Muscle of leg (tissue), 11 donors: ENCODE measurements around the gene MATK. TPM values are rescaled to one million over a fixed set of nuclear protein-coding genes. Genes with fewer than 3 reads are reported as not detected.
A peak's percentile ranks its signal among the peaks of the same experiment; 100 is the strongest.
"Not testable (repeated sequence)": the region's sequence is repeated elsewhere in the genome, so short reads cannot be mapped to it uniquely, and the experiment has no call there.

Source experiments
- DNase-seq: peaks from one replicate; pipeline ENCODE4 v3.0.0; 2013
- H3K27ac ChIP-seq: one replicate; pipeline ENCODE4 v1.5.1; 2013; ENCODE audit warnings: mild to moderate bottlenecking, low read length, control low read depth
- H3K27me3 ChIP-seq: one replicate; pipeline ENCODE4 v1.6.1; 2013; ENCODE audit warnings: low read length; ENCODE audit not compliant: control insufficient read depth, insufficient read depth
- H3K36me3 ChIP-seq: one replicate; pipeline ENCODE4 v1.6.1; 2013; ENCODE audit warnings: low read length; ENCODE audit not compliant: control insufficient read depth, insufficient read depth
- H3K4me1 ChIP-seq: one replicate; pipeline ENCODE4 v1.6.1; 2013; ENCODE audit warnings: low read length; ENCODE audit not compliant: control insufficient read depth, insufficient read depth
- H3K4me3 ChIP-seq: one replicate; pipeline ENCODE4 v1.5.1; 2013; ENCODE audit warnings: low read length, control low read depth
- H3K9me3 ChIP-seq: replicated peaks from 2 replicates; pipeline ENCODE4 v1.6.1; 2013; ENCODE audit warnings: low read depth, low read length; ENCODE audit not compliant: control insufficient read depth
- WGBS: methylation state at CpG from one replicate; pipeline ENCODE4 v1.1.5; 2013; ENCODE audit warnings: missing lambda C conversion rate; ENCODE audit not compliant: insufficient coverage; 5-methylcytosine and 5-hydroxymethylcytosine counted together
- polyA plus RNA-seq, 8 donors: library from polyadenylated mRNA; unstranded; fragments of 120-200 nt; gene quantifications; one replicate each; pipeline versions ENCODE4 v1.2.1 to v1.2.3, GENCODE V29; 2013; ENCODE audit warnings: inconsistent platforms in 1 of 8, low replicate concordance in 1 of 8; ENCODE audit not compliant: insufficient read length in 8 of 8, insufficient read depth in 1 of 8
- total RNA-seq: library from RNA; stranded (reverse); fragments of 120-200 nt; gene quantifications from one replicate; pipeline ENCODE4 v1.2.4, GENCODE V29; 2013

MATK gene
- total and polyA plus RNA-seq, 9 donors, result 0.62 to 1.9 (median 1.1) TPM

- H3K27me3 ChIP-seq, result no peaks in the 10 kb centered on the region
- no peaks in the 10 kb centered on the region for H3K9me3 ChIP-seq
- peaks cover 22% of the 10 kb centered on the region for H3K4me1 ChIP-seq
- H3K36me3 ChIP-seq, result peaks cover 34% of the 10 kb centered on the region
- peak within 1 kb of the TSS; percentile 99 for H3K27ac ChIP-seq
- 2% methylated on average over 43 of the region's 47 CpGs for WGBS
- peak; percentile 100 for DNase-seq
- H3K4me3 ChIP-seq, result peak within 1 kb of the TSS; percentile 97
Measured at GRCh38 chr19:3762501-3763459, 23.4 kb downstream of the MATK start, which contains the start of gene MRPL54. MRPL54 (plus strand) TSS chr19:3762682; CDS start chr19:3762701, 19 bp downstream.

- Histone ChIP-seq H3K9me3 (no peaks in the 10 kb centered on the region), H3K4me1 (peaks cover 22% of the 10 kb centered on the region), H3K27me3 (no peaks in the 10 kb centered on the region), H3K4me3 (no peak overlapping the region), H3K36me3 (peaks cover 29% of the 10 kb centered on the region), H3K27ac (peak overlapping the region; percentile 99)
- WGBS, result no CpG with 5 or more reads among the region's 1 CpG
- no peak for DNase-seq
Measured at GRCh38 chr19:3762130-3762473, 24.1 kb downstream of the MATK start.

- peak within 1 kb of the TSS; percentile 97 for H3K4me3 ChIP-seq
- peaks cover 24% of the 10 kb centered on the region for H3K36me3 ChIP-seq
- 1% methylated on average over 41 of the region's 45 CpGs for whole genome bisulfite sequencing
- peaks cover 22% of the 10 kb centered on the region for H3K4me1 ChIP-seq
- DNase-seq, result peak; percentile 94
- H3K9me3 ChIP-seq, result no peaks in the 10 kb centered on the region
- no peaks in the 10 kb centered on the region for H3K27me3 ChIP-seq
- H3K27ac ChIP-seq, result peak within 1 kb of the TSS; percentile 99
Measured at GRCh38 chr19:3761382-3762129, 24.6 kb downstream of the MATK start, which contains the start of gene APBA3. APBA3 (minus strand) TSS chr19:3761692; CDS start chr19:3760264, 1,428 bp downstream.

GRCh38 chr19:3760871-3761361 is 25.3 kb downstream of the MATK start:
- peak overlapping the region; percentile 97 for H3K4me3 ChIP-seq
- peaks cover 22% of the 10 kb centered on the region for H3K4me1 ChIP-seq
- no peaks in the 10 kb centered on the region for H3K27me3 ChIP-seq
- WGBS, result 0% methylated on average over 3 of the region's 7 CpGs
- H3K36me3 ChIP-seq, result peaks cover 21% of the 10 kb centered on the region
- H3K9me3 ChIP-seq, result no peaks in the 10 kb centered on the region
- H3K27ac ChIP-seq, result peak overlapping the region; percentile 77
- DNase-seq, result peak; percentile 30

- DNase-seq, result no peak
- H3K36me3 ChIP-seq, result peaks cover 23% of the 10 kb centered on the region
- no peak overlapping the region for H3K4me3 ChIP-seq
- H3K9me3 ChIP-seq, result no peaks in the 10 kb centered on the region
- H3K27me3 ChIP-seq, result no peaks in the 10 kb centered on the region
- no peak overlapping the region for H3K27ac ChIP-seq
- WGBS, result 91% methylated on average over 18 of the region's 19 CpGs
- H3K4me1 ChIP-seq, result peaks cover 22% of the 10 kb centered on the region
Measured at GRCh38 chr19:3759482-3760254, 26.5 kb downstream of the MATK start.

GRCh38 chr19:3758297-3758696 is 27.9 kb downstream of the MATK start:
- H3K9me3 ChIP-seq, H3K4me3 ChIP-seq, DNase-seq, H3K27ac ChIP-seq, H3K27me3 ChIP-seq: not testable (repeated sequence)
- peaks cover 20% of the 10 kb centered on the region for H3K4me1 ChIP-seq
- H3K36me3 ChIP-seq, result peaks cover 28% of the 10 kb centered on the region
- WGBS, result 94% methylated on average over 11 of the region's 13 CpGs

GRCh38 chr19:3757705-3758104 is 28.5 kb downstream of the MATK start:
- H3K4me3 ChIP-seq, H3K27ac ChIP-seq, H3K27me3 ChIP-seq, H3K9me3 ChIP-seq, DNase-seq: not testable (repeated sequence)
- WGBS, result 100% methylated on average over 4 of the region's 7 CpGs
- Histone ChIP-seq H3K36me3 (peaks cover 30% of the 10 kb centered on the region), H3K4me1 (peaks cover 16% of the 10 kb centered on the region)

GRCh38 chr19:3753631-3754410 is 32.4 kb downstream of the MATK start:
- 96% methylated on average over 50 of the region's 51 CpGs for WGBS
- Histone ChIP-seq H3K27ac (no peak overlapping the region), H3K4me1 (no peaks in the 10 kb centered on the region), H3K9me3 (peaks cover 2% of the 10 kb centered on the region), H3K36me3 (peaks cover 38% of the 10 kb centered on the region), H3K27me3 (no peaks in the 10 kb centered on the region), H3K4me3 (no peak overlapping the region)
- no peak for DNase-seq

- DNase-seq, result no peak
- peaks cover 2% of the 10 kb centered on the region for H3K9me3 ChIP-seq
- no peaks in the 10 kb centered on the region for H3K4me1 ChIP-seq
- H3K27ac ChIP-seq, result no peak overlapping the region
- no peaks in the 10 kb centered on the region for H3K27me3 ChIP-seq
- peaks cover 33% of the 10 kb centered on the region for H3K36me3 ChIP-seq
- no peak overlapping the region for H3K4me3 ChIP-seq
- WGBS, result 85% methylated on average over 24 of the region's 25 CpGs
Measured at GRCh38 chr19:3752492-3752891, 33.7 kb downstream of the MATK start.
